HL-60 (cell line): ENCODE data around the gene ARIH1.
"Not testable (repeated sequence)": the region's sequence is repeated elsewhere in the genome, so short reads cannot be mapped to it uniquely, and the experiment has no call there.

Experiments used
- POLR2AphosphoS5 ChIP-seq: IDR thresholded peaks from 2 replicates; pipeline ENCODE4 v1.6.1; 2012; ENCODE audit warnings: low read depth
- TF ChIP-seq, protein P1 (sequence below): IDR thresholded peaks from one replicate; pipeline ENCODE4 v1.5.1; 2011; ENCODE audit warnings: low read length, control low read depth, inconsistent platforms; ENCODE audit not compliant: insufficient read depth
- TF ChIP-seq, protein P2 (sequence below): IDR thresholded peaks from 2 replicates; pipeline ENCODE4 v1.6.1; 2012; ENCODE audit warnings: low read depth; ENCODE audit not compliant: insufficient replicate concordance

- not testable (repeated sequence) for TF ChIP-seq POLR2AphosphoS5
- TF ChIP-seq, protein P1, sequence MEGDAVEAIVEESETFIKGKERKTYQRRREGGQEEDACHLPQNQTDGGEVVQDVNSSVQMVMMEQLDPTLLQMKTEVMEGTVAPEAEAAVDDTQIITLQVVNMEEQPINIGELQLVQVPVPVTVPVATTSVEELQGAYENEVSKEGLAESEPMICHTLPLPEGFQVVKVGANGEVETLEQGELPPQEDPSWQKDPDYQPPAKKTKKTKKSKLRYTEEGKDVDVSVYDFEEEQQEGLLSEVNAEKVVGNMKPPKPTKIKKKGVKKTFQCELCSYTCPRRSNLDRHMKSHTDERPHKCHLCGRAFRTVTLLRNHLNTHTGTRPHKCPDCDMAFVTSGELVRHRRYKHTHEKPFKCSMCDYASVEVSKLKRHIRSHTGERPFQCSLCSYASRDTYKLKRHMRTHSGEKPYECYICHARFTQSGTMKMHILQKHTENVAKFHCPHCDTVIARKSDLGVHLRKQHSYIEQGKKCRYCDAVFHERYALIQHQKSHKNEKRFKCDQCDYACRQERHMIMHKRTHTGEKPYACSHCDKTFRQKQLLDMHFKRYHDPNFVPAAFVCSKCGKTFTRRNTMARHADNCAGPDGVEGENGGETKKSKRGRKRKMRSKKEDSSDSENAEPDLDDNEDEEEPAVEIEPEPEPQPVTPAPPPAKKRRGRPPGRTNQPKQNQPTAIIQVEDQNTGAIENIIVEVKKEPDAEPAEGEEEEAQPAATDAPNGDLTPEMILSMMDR = not testable (repeated sequence)
- TF ChIP-seq, protein P2, sequence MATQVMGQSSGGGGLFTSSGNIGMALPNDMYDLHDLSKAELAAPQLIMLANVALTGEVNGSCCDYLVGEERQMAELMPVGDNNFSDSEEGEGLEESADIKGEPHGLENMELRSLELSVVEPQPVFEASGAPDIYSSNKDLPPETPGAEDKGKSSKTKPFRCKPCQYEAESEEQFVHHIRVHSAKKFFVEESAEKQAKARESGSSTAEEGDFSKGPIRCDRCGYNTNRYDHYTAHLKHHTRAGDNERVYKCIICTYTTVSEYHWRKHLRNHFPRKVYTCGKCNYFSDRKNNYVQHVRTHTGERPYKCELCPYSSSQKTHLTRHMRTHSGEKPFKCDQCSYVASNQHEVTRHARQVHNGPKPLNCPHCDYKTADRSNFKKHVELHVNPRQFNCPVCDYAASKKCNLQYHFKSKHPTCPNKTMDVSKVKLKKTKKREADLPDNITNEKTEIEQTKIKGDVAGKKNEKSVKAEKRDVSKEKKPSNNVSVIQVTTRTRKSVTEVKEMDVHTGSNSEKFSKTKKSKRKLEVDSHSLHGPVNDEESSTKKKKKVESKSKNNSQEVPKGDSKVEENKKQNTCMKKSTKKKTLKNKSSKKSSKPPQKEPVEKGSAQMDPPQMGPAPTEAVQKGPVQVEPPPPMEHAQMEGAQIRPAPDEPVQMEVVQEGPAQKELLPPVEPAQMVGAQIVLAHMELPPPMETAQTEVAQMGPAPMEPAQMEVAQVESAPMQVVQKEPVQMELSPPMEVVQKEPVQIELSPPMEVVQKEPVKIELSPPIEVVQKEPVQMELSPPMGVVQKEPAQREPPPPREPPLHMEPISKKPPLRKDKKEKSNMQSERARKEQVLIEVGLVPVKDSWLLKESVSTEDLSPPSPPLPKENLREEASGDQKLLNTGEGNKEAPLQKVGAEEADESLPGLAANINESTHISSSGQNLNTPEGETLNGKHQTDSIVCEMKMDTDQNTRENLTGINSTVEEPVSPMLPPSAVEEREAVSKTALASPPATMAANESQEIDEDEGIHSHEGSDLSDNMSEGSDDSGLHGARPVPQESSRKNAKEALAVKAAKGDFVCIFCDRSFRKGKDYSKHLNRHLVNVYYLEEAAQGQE = not testable (repeated sequence)
These were observed 168.1 kb downstream of the ARIH1 start for GRCh38 chr15:72642271-72642670.
